OCI-LY3 (cell line): ENCODE measurements around the gene VCL.

Experiments
- H2AFZ ChIP-seq: fragments of 200-600, 300-600 bp; shearing (Covaris generic); 2 replicates; pipeline ENCODE4 v1.6.0; 2014; ENCODE audit warnings: antibody characterized with exemption, low read depth, low read length
- H3K27ac ChIP-seq: fragments of 200-600, 300-600 bp; sonication (generic); 2 replicates; pipeline ENCODE4 v1.5.1; 2014; ENCODE audit warnings: mild to moderate bottlenecking, low read length, moderate library complexity, mixed read lengths
- H3K27me3 ChIP-seq: fragments of 200-600, 300-600 bp; sonication (generic); 2 replicates; pipeline ENCODE4 v1.6.1; 2014; ENCODE audit warnings: low read depth, low read length, mixed read lengths
- H3K36me3 ChIP-seq: fragments of 200-600, 300-600 bp; sonication (generic); replicated peaks from 2 replicates; pipeline ENCODE3; 2014; ENCODE audit warnings: low read depth, low read length, mixed read lengths
- H3K4me1 ChIP-seq: fragments of 300-600, 200-600 bp; sonication (generic); 2 replicates; pipeline ENCODE4 v1.6.1; 2014; ENCODE audit warnings: low read length, mixed read lengths
- H3K4me2 ChIP-seq: fragments of 200-600, 300-600 bp; sonication (generic); 2 replicates; pipeline ENCODE4 v1.6.1; 2014; ENCODE audit warnings: low read length, mixed read lengths
- H3K4me3 ChIP-seq: fragments of 300-600, 200-600 bp; sonication (generic); 2 replicates; pipeline ENCODE4 v1.5.1; 2014; ENCODE audit warnings: antibody characterized with exemption, mild to moderate bottlenecking, low read length, moderate library complexity
- H3K79me2 ChIP-seq: fragments of 300-600, 200-600 bp; shearing (Covaris generic); 2 replicates; pipeline ENCODE4 v1.6.1; 2014; ENCODE audit warnings: mild to moderate bottlenecking, low read length, mixed read lengths
- H3K9ac ChIP-seq: fragments of 300-600, 200-600 bp; shearing (Covaris generic); 2 replicates; pipeline ENCODE4 v1.6.0; 2014; ENCODE audit warnings: mild to moderate bottlenecking, low read length, moderate library complexity
- H3K9me3 ChIP-seq: fragments of 200-600, 300-600 bp; shearing (Covaris generic); 2 replicates; pipeline ENCODE4 v1.6.1; 2014; ENCODE audit warnings: low read length, mixed read lengths; ENCODE audit not compliant: insufficient read depth
- H4K20me1 ChIP-seq: fragments of 200-600, 300-600 bp; sonication (generic); 2 replicates; pipeline ENCODE4 v1.6.1; 2016; ENCODE audit warnings: low read length, mixed read lengths; ENCODE audit not compliant: insufficient read depth
- EZH2phosphoT487 ChIP-seq: fragments of 200-600 bp; shearing (Covaris generic); IDR thresholded peaks from 2 replicates; pipeline ENCODE4 v1.6.1; 2018; ENCODE audit warnings: antibody characterized with exemption, mixed run types, low read depth
- TF ChIP-seq, protein P1 (sequence below): fragments of 200-600, 300-600 bp; sonication (generic); IDR thresholded peaks from 2 replicates; pipeline ENCODE4 v1.5.1; 2014; ENCODE audit warnings: antibody characterized with exemption, low read length, low read depth

VCL gene

GRCh38 chr10:74000892-74001669, 3.2 kb downstream of the VCL start:
- TF ChIP-seq, protein P1, sequence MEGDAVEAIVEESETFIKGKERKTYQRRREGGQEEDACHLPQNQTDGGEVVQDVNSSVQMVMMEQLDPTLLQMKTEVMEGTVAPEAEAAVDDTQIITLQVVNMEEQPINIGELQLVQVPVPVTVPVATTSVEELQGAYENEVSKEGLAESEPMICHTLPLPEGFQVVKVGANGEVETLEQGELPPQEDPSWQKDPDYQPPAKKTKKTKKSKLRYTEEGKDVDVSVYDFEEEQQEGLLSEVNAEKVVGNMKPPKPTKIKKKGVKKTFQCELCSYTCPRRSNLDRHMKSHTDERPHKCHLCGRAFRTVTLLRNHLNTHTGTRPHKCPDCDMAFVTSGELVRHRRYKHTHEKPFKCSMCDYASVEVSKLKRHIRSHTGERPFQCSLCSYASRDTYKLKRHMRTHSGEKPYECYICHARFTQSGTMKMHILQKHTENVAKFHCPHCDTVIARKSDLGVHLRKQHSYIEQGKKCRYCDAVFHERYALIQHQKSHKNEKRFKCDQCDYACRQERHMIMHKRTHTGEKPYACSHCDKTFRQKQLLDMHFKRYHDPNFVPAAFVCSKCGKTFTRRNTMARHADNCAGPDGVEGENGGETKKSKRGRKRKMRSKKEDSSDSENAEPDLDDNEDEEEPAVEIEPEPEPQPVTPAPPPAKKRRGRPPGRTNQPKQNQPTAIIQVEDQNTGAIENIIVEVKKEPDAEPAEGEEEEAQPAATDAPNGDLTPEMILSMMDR, result no peak
- TF ChIP-seq EZH2phosphoT487, result no peak
- H3K4me1 ChIP-seq, result peaks cover 7% of the 10 kb centered on the region; the same call in 1 of the 2 replicates
- no peak overlapping the region for H3K4me2 ChIP-seq
- H3K79me2 ChIP-seq, result no peaks in the 10 kb centered on the region
- H2AFZ ChIP-seq, result no peak overlapping the region
- H3K27me3 ChIP-seq, result no peaks in the 10 kb centered on the region
- no peak overlapping the region for H3K9ac ChIP-seq
- no peaks in the 10 kb centered on the region for H3K36me3 ChIP-seq
- no peaks in the 10 kb centered on the region for H3K9me3 ChIP-seq
- no peak overlapping the region for H3K4me3 ChIP-seq
- H3K27ac ChIP-seq, result no peak overlapping the region
- H4K20me1 ChIP-seq, result no peaks in the 10 kb centered on the region

DNA sequence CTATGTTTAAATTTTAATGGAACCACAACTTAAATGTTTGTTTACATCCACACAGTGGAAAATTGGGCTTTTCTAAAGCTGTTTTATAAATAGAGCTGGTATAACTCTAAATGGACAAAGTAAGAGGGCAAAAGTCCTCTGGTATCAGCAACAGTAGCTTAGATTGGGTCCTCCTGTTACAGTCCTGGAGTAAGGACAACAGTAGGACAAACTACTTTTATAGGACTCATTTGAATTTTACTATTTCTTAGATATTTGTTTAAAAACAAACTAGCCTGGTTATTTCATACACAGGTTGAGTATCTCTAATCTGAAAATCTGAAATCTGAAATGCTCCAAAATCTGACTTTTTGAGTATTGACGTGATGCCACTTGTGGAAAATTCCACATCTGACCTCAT, 8.4 kb downstream of the VCL start:
- no peak overlapping the region for H3K9ac ChIP-seq
- no peak overlapping the region for H3K4me2 ChIP-seq
- H3K27me3 ChIP-seq, result no peaks in the 10 kb centered on the region
- no peaks in the 10 kb centered on the region for H3K36me3 ChIP-seq
- no peak overlapping the region for H3K4me3 ChIP-seq
- H3K9me3 ChIP-seq, result no peaks in the 10 kb centered on the region
- H2AFZ ChIP-seq, result no peak overlapping the region
- no peaks in the 10 kb centered on the region for H3K4me1 ChIP-seq
- no peak overlapping the region for H3K27ac ChIP-seq
- H3K79me2 ChIP-seq, result no peaks in the 10 kb centered on the region
- no peaks in the 10 kb centered on the region for H4K20me1 ChIP-seq
- no peak for TF ChIP-seq EZH2phosphoT487

GRCh38 chr10:74008212-74008731, 10.4 kb downstream of the VCL start:
- no peaks in the 10 kb centered on the region for H4K20me1 ChIP-seq
- H3K4me1 ChIP-seq, result no peaks in the 10 kb centered on the region
- no peaks in the 10 kb centered on the region for H3K79me2 ChIP-seq
- H2AFZ ChIP-seq, result no peak overlapping the region
- H3K27ac ChIP-seq, result no peak overlapping the region
- no peak overlapping the region for H3K9ac ChIP-seq
- H3K9me3 ChIP-seq, result no peaks in the 10 kb centered on the region
- no peak overlapping the region for H3K4me2 ChIP-seq
- H3K36me3 ChIP-seq, result no peaks in the 10 kb centered on the region
- no peak overlapping the region for H3K4me3 ChIP-seq
- TF ChIP-seq EZH2phosphoT487, result no peak
- TF ChIP-seq, protein P1, result no peak
- no peaks in the 10 kb centered on the region for H3K27me3 ChIP-seq

DNA sequence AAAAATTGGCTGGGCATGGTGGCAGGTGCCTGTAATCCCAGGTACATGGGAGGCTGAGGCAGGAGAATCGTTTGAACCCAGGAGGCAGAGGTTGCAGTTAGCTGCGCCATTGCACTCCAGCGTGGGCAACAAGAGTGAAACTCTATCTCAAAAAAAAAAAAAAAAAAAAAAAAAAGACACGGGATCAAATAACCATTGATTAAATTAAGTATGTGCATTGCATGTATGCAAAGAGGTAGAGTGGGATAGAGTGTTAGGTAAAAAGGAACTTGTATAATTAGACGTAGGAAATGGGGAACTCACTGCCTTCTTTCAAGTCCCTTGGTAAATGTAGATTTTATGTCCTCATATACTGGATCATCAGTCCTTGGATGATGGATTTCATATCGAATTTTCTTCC, 13.1 kb downstream of the VCL start:
- H3K79me2 ChIP-seq, result no peaks in the 10 kb centered on the region

More for the DNA sequence above, 13.1 kb downstream of the VCL start:
- Histone ChIP-seq H3K36me3 (no peaks in the 10 kb centered on the region), H4K20me1 (no peaks in the 10 kb centered on the region), H3K9me3 (no peaks in the 10 kb centered on the region), H3K4me3 (no peak overlapping the region), H2AFZ (no peak overlapping the region), H3K27me3 (no peaks in the 10 kb centered on the region), H3K4me2 (no peak overlapping the region), H3K9ac (no peak overlapping the region), H3K4me1 (no peaks in the 10 kb centered on the region), H3K27ac (no peak overlapping the region)
- TF ChIP-seq EZH2phosphoT487, result no peak
- TF ChIP-seq, protein P1, result no peak
